HEK293 (cell line): ENCODE data around the gene HYKK.

ENCODE experiments used
- CTCF ChIA-PET: fragments of 350-600 bp; formaldehyde crosslinking; extraction: SDS; loops from one replicate; lab custom pipeline; 2021; ENCODE audit warnings: antibody characterized with exemption; lab: Yijun Ruan, JAX
- POLR2A ChIA-PET: fragments of 300-600 bp; formaldehyde crosslinking; extraction: SDS; loops from one replicate; lab custom pipeline; 2020; ENCODE audit warnings: antibody characterized with exemption, inconsistent platforms; lab: Yijun Ruan, JAX
- H3K27ac ChIP-seq: fragments of 200-500 bp; sonication (Bioruptor generic); 2 replicates; pipeline ENCODE4 v1.5.1; 2014; ENCODE audit warnings: low read depth, low read length, control low read depth, inconsistent platforms; ENCODE audit errors: extremely low read depth
- H3K36me3 ChIP-seq, 2 experiments: fragments of 200-500 bp in 1 of 2; sonication (Bioruptor generic) in 1 of 2; 1 replicate in 1 of 2; 2 replicates in 1 of 2; pipeline ENCODE4 v1.5.1; 2014 to 2017; ENCODE audit warnings: inconsistent platforms in 2 of 2, low read length in 2 of 2; ENCODE audit not compliant: control insufficient read depth in 2 of 2, insufficient read depth in 1 of 2
- H3K4me1 ChIP-seq: fragments of 200-500 bp; sonication (Bioruptor generic); 2 replicates; pipeline ENCODE4 v1.5.1; 2014; ENCODE audit warnings: mild to moderate bottlenecking, low read length, inconsistent platforms; ENCODE audit not compliant: control insufficient read depth, insufficient read depth
- H3K4me3 ChIP-seq: 2 replicates; pipeline ENCODE4 v1.5.1; 2011; ENCODE audit warnings: low read depth, mild to moderate bottlenecking, control low read depth, low read length, moderate library complexity
- H3K9me3 ChIP-seq: fragments of 200-500 bp; sonication (Bioruptor generic); 2 replicates; pipeline ENCODE4 v1.5.1; 2014; ENCODE audit warnings: low read depth, low read length, inconsistent platforms; ENCODE audit not compliant: control insufficient read depth, insufficient read depth
- BCL11B ChIP-seq: fragments of 450-650 bp; formaldehyde crosslinking; IDR thresholded peaks from 2 replicates; pipeline ENCODE4 v1.5.1; 2016; ENCODE audit warnings: low read depth, missing biosample characterization, missing genetic modification characterization
- PRDM1 ChIP-seq: fragments of 450-650 bp; formaldehyde crosslinking; IDR thresholded peaks from 2 replicates; pipeline ENCODE4; 2016; ENCODE audit warnings: missing biosample characterization, missing genetic modification characterization
- SALL2 ChIP-seq: fragments of 450-650 bp; formaldehyde crosslinking; IDR thresholded peaks from 2 replicates; pipeline ENCODE4 v1.5.0; 2017; ENCODE audit warnings: missing biosample characterization, mild to moderate bottlenecking, missing genetic modification characterization, borderline replicate concordance
- ZBTB17 ChIP-seq: fragments of 450-650 bp; formaldehyde crosslinking; IDR thresholded peaks from 2 replicates; pipeline ENCODE4 v1.5.1; 2016; ENCODE audit warnings: missing biosample characterization, missing genetic modification characterization
- ZBTB20 ChIP-seq: fragments of 450-650 bp; formaldehyde crosslinking; IDR thresholded peaks from 2 replicates; pipeline ENCODE4 v1.5.1; 2016; ENCODE audit warnings: missing biosample characterization, missing genetic modification characterization
- ZBTB48 ChIP-seq: fragments of 450-650 bp; formaldehyde crosslinking; IDR thresholded peaks from 2 replicates; pipeline ENCODE4 v1.5.1; 2016; ENCODE audit warnings: missing biosample characterization, missing genetic modification characterization
- ZBTB8A ChIP-seq: fragments of 450-650 bp; formaldehyde crosslinking; IDR thresholded peaks from 2 replicates; pipeline ENCODE4 v1.5.1; 2016; ENCODE audit warnings: missing biosample characterization, missing genetic modification characterization
- ZFP69B ChIP-seq: fragments of 450-650 bp; formaldehyde crosslinking; IDR thresholded peaks from 2 replicates; pipeline ENCODE4 v1.5.1; 2016; ENCODE audit warnings: missing biosample characterization, missing genetic modification characterization
- ZNF202 ChIP-seq: fragments of 450-650 bp; formaldehyde crosslinking; IDR thresholded peaks from 2 replicates; pipeline ENCODE4 v1.5.1; 2016; ENCODE audit warnings: missing biosample characterization, missing genetic modification characterization, borderline replicate concordance
- ZNF335 ChIP-seq: fragments of 450-650 bp; formaldehyde crosslinking; conservative IDR thresholded peaks from 2 replicates; pipeline ENCODE4 v1.5.1; 2016; ENCODE audit warnings: missing biosample characterization, missing genetic modification characterization
- ZNF600 ChIP-seq: fragments of 450-650 bp; formaldehyde crosslinking; IDR thresholded peaks from 2 replicates; pipeline ENCODE4 v1.5.1; 2016; ENCODE audit warnings: missing biosample characterization, missing genetic modification characterization
- ZNF629 ChIP-seq: fragments of 450-650 bp; formaldehyde crosslinking; IDR thresholded peaks from 2 replicates; pipeline ENCODE4 v1.5.1; 2017; ENCODE audit warnings: missing biosample characterization, missing genetic modification characterization
- ZNF747 ChIP-seq: fragments of 450-650 bp; formaldehyde crosslinking; IDR thresholded peaks from 2 replicates; pipeline ENCODE4 v1.5.1; 2016; ENCODE audit warnings: missing biosample characterization, missing genetic modification characterization
- ZNF837 ChIP-seq: fragments of 450-650 bp; formaldehyde crosslinking; IDR thresholded peaks from 2 replicates; pipeline ENCODE4 v1.5.1; 2016; ENCODE audit warnings: missing biosample characterization, missing genetic modification characterization
- ZSCAN30 ChIP-seq: fragments of 450-650 bp; IDR thresholded peaks from 2 replicates; pipeline ENCODE4 v1.5.1; 2018; ENCODE audit warnings: missing biosample characterization, mild to moderate bottlenecking, missing genetic modification characterization, moderate library complexity
- TF ChIP-seq, protein P1 (sequence below): fragments of 450-650 bp; formaldehyde crosslinking; IDR thresholded peaks from 2 replicates; pipeline ENCODE4 v1.5.1; 2016; ENCODE audit warnings: missing biosample characterization, missing genetic modification characterization
- TF ChIP-seq, protein P2 (sequence below): fragments of 450-650 bp; formaldehyde crosslinking; IDR thresholded peaks from 2 replicates; pipeline ENCODE4 v1.5.1; 2016; ENCODE audit warnings: missing biosample characterization, missing genetic modification characterization
- TF ChIP-seq, protein P3 (sequence below): fragments of 450-650 bp; formaldehyde crosslinking; IDR thresholded peaks from 2 replicates; pipeline ENCODE4 v1.5.1; 2016; ENCODE audit warnings: missing biosample characterization, missing genetic modification characterization
- TF ChIP-seq, protein P4 (sequence below): fragments of 450-650 bp; formaldehyde crosslinking; IDR thresholded peaks from 2 replicates; pipeline ENCODE4 v1.5.1; 2017; ENCODE audit warnings: missing biosample characterization, mild to moderate bottlenecking, missing genetic modification characterization, moderate library complexity
- TF ChIP-seq, protein P5 (sequence below): fragments of 450-650 bp; formaldehyde crosslinking; IDR thresholded peaks from 2 replicates; pipeline ENCODE4 v1.5.1; 2016; ENCODE audit warnings: missing biosample characterization, missing genetic modification characterization
- TF ChIP-seq, protein P6 (sequence below): fragments of 450-650 bp; formaldehyde crosslinking; IDR thresholded peaks from 2 replicates; pipeline ENCODE4 v1.5.1; 2017; ENCODE audit warnings: missing biosample characterization, missing genetic modification characterization
- TF ChIP-seq, protein P7 (sequence below): fragments of 450-650 bp; formaldehyde crosslinking; IDR thresholded peaks from 2 replicates; pipeline ENCODE4 v1.5.1; 2016; ENCODE audit warnings: missing biosample characterization, missing genetic modification characterization, low read depth

HYKK gene

DNA sequence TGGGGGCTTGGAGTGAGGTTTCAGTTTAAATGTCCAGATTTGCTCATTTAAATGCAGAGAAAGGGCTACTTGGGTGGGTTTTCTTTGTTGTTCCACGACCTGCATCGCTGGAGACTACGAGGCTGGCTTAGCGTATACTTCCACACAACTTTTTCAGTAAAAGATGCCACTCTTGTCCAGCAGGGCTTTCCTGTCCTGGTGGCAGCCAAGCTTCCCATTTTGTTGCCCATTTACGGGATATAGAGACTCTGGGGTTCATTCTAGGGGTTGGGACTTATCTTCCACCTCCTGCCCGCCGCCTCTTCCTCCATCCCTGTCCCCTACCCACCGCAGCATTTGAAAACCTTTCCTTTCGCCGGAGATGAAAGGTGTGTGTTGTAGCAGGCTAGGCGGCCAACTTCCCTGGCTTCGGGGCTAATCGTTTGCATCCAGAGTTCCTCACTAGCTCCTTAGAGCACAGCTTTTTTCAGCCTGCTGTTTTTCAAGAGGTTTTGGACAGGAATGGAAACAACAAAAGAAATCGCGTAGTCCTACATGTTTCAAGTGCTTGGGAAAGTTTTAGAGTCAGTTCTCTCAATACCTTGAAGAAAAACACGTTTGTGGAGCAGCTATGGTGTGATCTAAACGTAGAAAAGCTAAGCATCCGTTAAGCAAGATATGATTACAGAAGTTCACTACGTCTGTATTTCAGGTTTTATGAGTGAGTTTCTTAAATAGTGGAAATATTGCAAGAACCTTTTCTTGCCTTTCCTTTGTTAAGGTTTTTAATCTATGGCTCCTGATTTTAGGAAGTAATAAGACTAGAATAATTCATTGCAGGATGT, 58.8 kb downstream of the HYKK start:
- Histone ChIP-seq H3K4me1 (peaks cover 12% of the 10 kb centered on the region), H3K9me3 (no peaks in the 10 kb centered on the region), H3K36me3 (no peaks in the 10 kb centered on the region), H3K4me3 (peak overlapping the region; percentile 57), H3K27ac (peak overlapping the region; percentile 93)
- ChIA-PET POLR2A (interaction anchor here (0.6 to 5.2 kb wide), 22 partner anchors 9 to 341 kb away, joined by 3 to 78 read pairs (median 6); partner anchors contain the start of genes HYKK, IREB2, MORF4L1 and PSMA4), CTCF (interaction anchor here (0.6 to 3.2 kb wide), 6 partner anchors 10 to 257 kb away, joined by 4 to 12 read pairs (median 4); partner anchors contain the start of gene PSMA4)
- TF ChIP-seq SALL2 (tag by site-specific recombination) (no peak), ZNF747 (tag by site-specific recombination) (no peak), ZFP69B (tag by site-specific recombination) (0 out of 2 replicates have a peak, but pooled peaks have one; percentile 34), ZNF629 (tag by site-specific recombination) (no peak), ZBTB17 (peak; percentile 69), ZBTB48 (peak; percentile 42; the same call in 1 of the 2 replicates), ZNF837 (tag by site-specific recombination) (no peak), ZSCAN30 (no peak), ZBTB8A (tag by site-specific recombination) (peak; percentile 73), ZBTB20 (peak; percentile 68), PRDM1 (tag by site-specific recombination) (peak; percentile 86), BCL11B (no peak), ZNF202 (no peak), ZNF335 (tag by site-specific recombination) (peak; percentile 90), ZNF600 (tag by site-specific recombination) (peak; percentile 89)
- TF ChIP-seq, protein P1, sequence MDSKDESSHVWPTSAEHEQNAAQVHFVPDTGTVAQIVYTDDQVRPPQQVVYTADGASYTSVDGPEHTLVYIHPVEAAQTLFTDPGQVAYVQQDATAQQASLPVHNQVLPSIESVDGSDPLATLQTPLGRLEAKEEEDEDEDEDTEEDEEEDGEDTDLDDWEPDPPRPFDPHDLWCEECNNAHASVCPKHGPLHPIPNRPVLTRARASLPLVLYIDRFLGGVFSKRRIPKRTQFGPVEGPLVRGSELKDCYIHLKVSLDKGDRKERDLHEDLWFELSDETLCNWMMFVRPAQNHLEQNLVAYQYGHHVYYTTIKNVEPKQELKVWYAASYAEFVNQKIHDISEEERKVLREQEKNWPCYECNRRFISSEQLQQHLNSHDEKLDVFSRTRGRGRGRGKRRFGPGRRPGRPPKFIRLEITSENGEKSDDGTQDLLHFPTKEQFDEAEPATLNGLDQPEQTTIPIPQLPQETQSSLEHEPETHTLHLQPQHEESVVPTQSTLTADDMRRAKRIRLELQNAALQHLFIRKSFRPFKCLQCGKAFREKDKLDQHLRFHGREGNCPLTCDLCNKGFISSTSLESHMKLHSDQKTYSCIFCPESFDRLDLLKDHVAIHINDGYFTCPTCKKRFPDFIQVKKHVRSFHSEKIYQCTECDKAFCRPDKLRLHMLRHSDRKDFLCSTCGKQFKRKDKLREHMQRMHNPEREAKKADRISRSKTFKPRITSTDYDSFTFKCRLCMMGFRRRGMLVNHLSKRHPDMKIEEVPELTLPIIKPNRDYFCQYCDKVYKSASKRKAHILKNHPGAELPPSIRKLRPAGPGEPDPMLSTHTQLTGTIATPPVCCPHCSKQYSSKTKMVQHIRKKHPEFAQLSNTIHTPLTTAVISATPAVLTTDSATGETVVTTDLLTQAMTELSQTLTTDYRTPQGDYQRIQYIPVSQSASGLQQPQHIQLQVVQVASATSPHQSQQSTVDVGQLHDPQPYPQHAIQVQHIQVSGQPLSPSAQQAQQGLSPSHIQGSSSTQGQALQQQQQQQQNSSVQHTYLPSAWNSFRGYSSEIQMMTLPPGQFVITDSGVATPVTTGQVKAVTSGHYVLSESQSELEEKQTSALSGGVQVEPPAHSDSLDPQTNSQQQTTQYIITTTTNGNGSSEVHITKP (tag by site-specific recombination), result 0 out of 2 replicates have a peak, but pooled peaks have one; percentile 24
- TF ChIP-seq, protein P2, sequence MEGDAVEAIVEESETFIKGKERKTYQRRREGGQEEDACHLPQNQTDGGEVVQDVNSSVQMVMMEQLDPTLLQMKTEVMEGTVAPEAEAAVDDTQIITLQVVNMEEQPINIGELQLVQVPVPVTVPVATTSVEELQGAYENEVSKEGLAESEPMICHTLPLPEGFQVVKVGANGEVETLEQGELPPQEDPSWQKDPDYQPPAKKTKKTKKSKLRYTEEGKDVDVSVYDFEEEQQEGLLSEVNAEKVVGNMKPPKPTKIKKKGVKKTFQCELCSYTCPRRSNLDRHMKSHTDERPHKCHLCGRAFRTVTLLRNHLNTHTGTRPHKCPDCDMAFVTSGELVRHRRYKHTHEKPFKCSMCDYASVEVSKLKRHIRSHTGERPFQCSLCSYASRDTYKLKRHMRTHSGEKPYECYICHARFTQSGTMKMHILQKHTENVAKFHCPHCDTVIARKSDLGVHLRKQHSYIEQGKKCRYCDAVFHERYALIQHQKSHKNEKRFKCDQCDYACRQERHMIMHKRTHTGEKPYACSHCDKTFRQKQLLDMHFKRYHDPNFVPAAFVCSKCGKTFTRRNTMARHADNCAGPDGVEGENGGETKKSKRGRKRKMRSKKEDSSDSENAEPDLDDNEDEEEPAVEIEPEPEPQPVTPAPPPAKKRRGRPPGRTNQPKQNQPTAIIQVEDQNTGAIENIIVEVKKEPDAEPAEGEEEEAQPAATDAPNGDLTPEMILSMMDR, result peak; percentile 70; the same call in 1 of the 2 replicates
- TF ChIP-seq, protein P3, sequence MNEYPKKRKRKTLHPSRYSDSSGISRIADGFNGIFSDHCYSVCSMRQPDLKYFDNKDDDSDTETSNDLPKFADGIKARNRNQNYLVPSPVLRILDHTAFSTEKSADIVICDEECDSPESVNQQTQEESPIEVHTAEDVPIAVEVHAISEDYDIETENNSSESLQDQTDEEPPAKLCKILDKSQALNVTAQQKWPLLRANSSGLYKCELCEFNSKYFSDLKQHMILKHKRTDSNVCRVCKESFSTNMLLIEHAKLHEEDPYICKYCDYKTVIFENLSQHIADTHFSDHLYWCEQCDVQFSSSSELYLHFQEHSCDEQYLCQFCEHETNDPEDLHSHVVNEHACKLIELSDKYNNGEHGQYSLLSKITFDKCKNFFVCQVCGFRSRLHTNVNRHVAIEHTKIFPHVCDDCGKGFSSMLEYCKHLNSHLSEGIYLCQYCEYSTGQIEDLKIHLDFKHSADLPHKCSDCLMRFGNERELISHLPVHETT (tag by site-specific recombination), result no peak
- TF ChIP-seq, protein P4, sequence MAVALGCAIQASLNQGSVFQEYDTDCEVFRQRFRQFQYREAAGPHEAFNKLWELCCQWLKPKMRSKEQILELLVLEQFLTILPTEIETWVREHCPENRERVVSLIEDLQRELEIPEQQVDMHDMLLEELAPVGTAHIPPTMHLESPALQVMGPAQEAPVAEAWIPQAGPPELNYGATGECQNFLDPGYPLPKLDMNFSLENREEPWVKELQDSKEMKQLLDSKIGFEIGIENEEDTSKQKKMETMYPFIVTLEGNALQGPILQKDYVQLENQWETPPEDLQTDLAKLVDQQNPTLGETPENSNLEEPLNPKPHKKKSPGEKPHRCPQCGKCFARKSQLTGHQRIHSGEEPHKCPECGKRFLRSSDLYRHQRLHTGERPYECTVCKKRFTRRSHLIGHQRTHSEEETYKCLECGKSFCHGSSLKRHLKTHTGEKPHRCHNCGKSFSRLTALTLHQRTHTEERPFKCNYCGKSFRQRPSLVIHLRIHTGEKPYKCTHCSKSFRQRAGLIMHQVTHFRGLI, result peak; percentile 21; the same call in 1 of the 2 replicates
- TF ChIP-seq, protein P5, sequence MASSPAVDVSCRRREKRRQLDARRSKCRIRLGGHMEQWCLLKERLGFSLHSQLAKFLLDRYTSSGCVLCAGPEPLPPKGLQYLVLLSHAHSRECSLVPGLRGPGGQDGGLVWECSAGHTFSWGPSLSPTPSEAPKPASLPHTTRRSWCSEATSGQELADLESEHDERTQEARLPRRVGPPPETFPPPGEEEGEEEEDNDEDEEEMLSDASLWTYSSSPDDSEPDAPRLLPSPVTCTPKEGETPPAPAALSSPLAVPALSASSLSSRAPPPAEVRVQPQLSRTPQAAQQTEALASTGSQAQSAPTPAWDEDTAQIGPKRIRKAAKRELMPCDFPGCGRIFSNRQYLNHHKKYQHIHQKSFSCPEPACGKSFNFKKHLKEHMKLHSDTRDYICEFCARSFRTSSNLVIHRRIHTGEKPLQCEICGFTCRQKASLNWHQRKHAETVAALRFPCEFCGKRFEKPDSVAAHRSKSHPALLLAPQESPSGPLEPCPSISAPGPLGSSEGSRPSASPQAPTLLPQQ (tag by site-specific recombination), result peak; percentile 59; the same call in 1 of the 2 replicates
- TF ChIP-seq, protein P6, sequence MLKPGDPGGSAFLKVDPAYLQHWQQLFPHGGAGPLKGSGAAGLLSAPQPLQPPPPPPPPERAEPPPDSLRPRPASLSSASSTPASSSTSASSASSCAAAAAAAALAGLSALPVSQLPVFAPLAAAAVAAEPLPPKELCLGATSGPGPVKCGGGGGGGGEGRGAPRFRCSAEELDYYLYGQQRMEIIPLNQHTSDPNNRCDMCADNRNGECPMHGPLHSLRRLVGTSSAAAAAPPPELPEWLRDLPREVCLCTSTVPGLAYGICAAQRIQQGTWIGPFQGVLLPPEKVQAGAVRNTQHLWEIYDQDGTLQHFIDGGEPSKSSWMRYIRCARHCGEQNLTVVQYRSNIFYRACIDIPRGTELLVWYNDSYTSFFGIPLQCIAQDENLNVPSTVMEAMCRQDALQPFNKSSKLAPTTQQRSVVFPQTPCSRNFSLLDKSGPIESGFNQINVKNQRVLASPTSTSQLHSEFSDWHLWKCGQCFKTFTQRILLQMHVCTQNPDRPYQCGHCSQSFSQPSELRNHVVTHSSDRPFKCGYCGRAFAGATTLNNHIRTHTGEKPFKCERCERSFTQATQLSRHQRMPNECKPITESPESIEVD, result peak; percentile 69
- TF ChIP-seq, protein P7, sequence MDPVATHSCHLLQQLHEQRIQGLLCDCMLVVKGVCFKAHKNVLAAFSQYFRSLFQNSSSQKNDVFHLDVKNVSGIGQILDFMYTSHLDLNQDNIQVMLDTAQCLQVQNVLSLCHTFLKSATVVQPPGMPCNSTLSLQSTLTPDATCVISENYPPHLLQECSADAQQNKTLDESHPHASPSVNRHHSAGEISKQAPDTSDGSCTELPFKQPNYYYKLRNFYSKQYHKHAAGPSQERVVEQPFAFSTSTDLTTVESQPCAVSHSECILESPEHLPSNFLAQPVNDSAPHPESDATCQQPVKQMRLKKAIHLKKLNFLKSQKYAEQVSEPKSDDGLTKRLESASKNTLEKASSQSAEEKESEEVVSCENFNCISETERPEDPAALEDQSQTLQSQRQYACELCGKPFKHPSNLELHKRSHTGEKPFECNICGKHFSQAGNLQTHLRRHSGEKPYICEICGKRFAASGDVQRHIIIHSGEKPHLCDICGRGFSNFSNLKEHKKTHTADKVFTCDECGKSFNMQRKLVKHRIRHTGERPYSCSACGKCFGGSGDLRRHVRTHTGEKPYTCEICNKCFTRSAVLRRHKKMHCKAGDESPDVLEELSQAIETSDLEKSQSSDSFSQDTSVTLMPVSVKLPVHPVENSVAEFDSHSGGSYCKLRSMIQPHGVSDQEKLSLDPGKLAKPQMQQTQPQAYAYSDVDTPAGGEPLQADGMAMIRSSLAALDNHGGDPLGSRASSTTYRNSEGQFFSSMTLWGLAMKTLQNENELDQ (tag by site-specific recombination), result no peak
